K562 (cell line): ENCODE results near the gene SHB. TPM values are rescaled to one million over a fixed set of nuclear protein-coding genes. Genes with fewer than 3 reads are reported as not detected.
A peak's percentile ranks its signal among the peaks of the same experiment; 100 is the strongest.

Source experiments
- DNMT1 ChIP-seq: fragments of 450-650 bp; IDR thresholded peaks from 2 replicates; pipeline ENCODE4 v1.6.1; 2016; ENCODE audit warnings: antibody characterized with exemption, mild to moderate bottlenecking
- EP400 ChIP-seq: fragments of 450-650 bp; IDR thresholded peaks from 2 replicates; pipeline ENCODE4 v1.6.1; 2017; ENCODE audit warnings: antibody characterized with exemption, mild to moderate bottlenecking, moderate library complexity
- GATAD2B ChIP-seq: fragments of 450-650 bp; IDR thresholded peaks from 2 replicates; pipeline ENCODE4 v1.6.1; 2017; ENCODE audit warnings: mild to moderate bottlenecking, borderline replicate concordance
- HMG20A ChIP-seq: fragments of 450-650 bp; formaldehyde crosslinking; conservative IDR thresholded peaks from 2 replicates; pipeline ENCODE4 v1.4.0; 2020; ENCODE audit warnings: mild to moderate bottlenecking, mixed read lengths
- SAFB2 ChIP-seq: fragments of 200-400 bp; formaldehyde crosslinking; IDR thresholded peaks from 2 replicates; pipeline ENCODE4 v1.6.1; 2018; ENCODE audit warnings: borderline replicate concordance, low read length, low read depth, moderate library complexity; ENCODE audit not compliant: severe bottlenecking
- ZFP30 ChIP-seq: fragments of 250-450 bp; sonication (Bioruptor Pico); IDR thresholded peaks from 2 replicates; pipeline ENCODE4 v1.8.0; 2022; ENCODE audit warnings: moderate library complexity, mild to moderate bottlenecking, inconsistent platforms, borderline replicate concordance
- ZNF143 ChIP-seq: sonication (generic); formaldehyde crosslinking; IDR thresholded peaks from 2 replicates; pipeline ENCODE4 v1.9.0; 2022; ENCODE audit warnings: mild to moderate bottlenecking, missing genetic modification reagents
- polyA plus RNA-seq, 8 experiments: library from polyadenylated mRNA; depleted of rRNA in 4 of 8; stranded (reverse) in 5 of 8; unstranded in 3 of 8; fragments of >200 nt; fragmentation: Nextera tagmentation in 2 of 8; fragmentation: Illumina TruSeq in 1 of 8; extraction: Ambion mirVana in 2 of 8; extraction: Trizol in 1 of 8; gene quantifications; 2 replicates each; pipeline versions ENCODE4 v1.2.1 to v1.2.3, GENCODE V29; 2011 to 2014; ENCODE audit warnings: inconsistent platforms in 1 of 8, missing spikeins in 1 of 8
- total RNA-seq, 7 experiments: library from RNA; depleted of rRNA in 6 of 7; stranded (reverse); fragments of >200 nt in 6 of 7; fragmentation: Illumina TruSeq in 2 of 7; extraction: Trizol in 2 of 7; gene quantifications; 2 replicates each; pipeline versions ENCODE4 v1.2.1 to v1.2.3, GENCODE V29; 2011 to 2021; ENCODE audit warnings: low replicate concordance in 1 of 7
- TF ChIP-seq, protein P1 (sequence below): fragments of 200-800 bp; sonication (Bioruptor generic); IDR thresholded peaks from 2 replicates; pipeline ENCODE4 v1.6.1; 2017; ENCODE audit warnings: missing genetic modification characterization, missing compliant biosample characterization
- TF ChIP-seq, protein P2 (sequence below): fragments of 450-650 bp; IDR thresholded peaks from 2 replicates; pipeline ENCODE4 v1.6.1; 2016; ENCODE audit warnings: low read depth
- TF ChIP-seq, protein P3 (sequence below): fragments of 250-450 bp; sonication (Bioruptor Pico); IDR thresholded peaks from 2 replicates; pipeline ENCODE4 v1.8.0; 2021; ENCODE audit warnings: moderate library complexity, mild to moderate bottlenecking, inconsistent platforms
- TF ChIP-seq, protein P4 (sequence below): fragments of 450-650 bp; IDR thresholded peaks from 2 replicates; pipeline ENCODE4 v1.6.1; 2014; ENCODE audit warnings: low read depth, mild to moderate bottlenecking, moderate library complexity, borderline replicate concordance

The SHB gene
- total and polyA plus RNA-seq, 9 of the 15 experiments (the other 6 are each of a cell fraction or from before 2014, with no cell fraction given), result 0.78 to 16.0 (median 5.3) TPM

DNA sequence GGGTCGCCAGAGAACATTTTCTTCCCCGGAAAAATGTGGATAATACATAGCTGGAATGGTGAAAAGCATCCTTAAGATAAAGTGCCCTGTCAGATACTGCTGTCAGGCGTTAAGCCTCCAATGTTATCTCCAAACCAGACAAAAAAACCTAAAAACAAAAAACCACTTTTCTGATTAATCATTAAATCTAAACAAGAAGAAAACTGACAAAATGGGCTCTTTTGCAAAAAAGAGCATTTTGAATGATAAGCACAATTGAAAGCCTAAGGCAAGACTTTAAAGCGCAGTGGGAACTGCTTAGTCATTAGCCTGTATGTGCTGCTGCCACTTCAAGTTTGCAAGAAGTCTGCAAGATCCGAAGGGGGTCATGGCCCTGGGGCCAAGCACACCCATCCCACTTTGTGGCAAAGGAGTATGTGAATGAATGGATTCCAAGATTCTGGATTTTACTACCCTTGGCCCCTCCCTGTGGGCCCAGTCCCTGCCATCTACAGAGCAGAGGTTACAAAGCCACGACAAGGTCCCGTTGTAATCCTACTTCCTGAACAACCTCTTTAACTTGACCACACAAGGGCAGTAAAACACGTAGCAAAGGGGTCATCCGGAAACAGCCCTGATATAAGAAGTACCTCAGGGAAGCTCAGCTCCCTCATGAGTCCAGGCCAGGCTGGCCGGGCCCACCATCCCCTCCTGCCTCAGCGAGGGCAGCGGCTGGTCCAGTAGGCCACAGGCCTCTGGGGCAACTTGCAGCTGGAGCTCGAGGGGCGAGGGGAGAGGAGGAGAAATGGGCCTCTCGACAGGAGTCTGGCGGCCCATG, 29.7 kb downstream of the SHB start (continued):
- TF ChIP-seq, protein P1, sequence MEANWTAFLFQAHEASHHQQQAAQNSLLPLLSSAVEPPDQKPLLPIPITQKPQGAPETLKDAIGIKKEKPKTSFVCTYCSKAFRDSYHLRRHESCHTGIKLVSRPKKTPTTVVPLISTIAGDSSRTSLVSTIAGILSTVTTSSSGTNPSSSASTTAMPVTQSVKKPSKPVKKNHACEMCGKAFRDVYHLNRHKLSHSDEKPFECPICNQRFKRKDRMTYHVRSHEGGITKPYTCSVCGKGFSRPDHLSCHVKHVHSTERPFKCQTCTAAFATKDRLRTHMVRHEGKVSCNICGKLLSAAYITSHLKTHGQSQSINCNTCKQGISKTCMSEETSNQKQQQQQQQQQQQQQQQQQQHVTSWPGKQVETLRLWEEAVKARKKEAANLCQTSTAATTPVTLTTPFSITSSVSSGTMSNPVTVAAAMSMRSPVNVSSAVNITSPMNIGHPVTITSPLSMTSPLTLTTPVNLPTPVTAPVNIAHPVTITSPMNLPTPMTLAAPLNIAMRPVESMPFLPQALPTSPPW (CRISPR knock-in tag), result no peak; the same call in 1 of the 2 replicates
- TF ChIP-seq SAFB2 (no peak), GATAD2B (no peak), HMG20A (no peak), EP400 (no peak), ZFP30 (no peak), DNMT1 (no peak), ZNF143 (CRISPR knock-in tag) (no peak)
- TF ChIP-seq, protein P2, sequence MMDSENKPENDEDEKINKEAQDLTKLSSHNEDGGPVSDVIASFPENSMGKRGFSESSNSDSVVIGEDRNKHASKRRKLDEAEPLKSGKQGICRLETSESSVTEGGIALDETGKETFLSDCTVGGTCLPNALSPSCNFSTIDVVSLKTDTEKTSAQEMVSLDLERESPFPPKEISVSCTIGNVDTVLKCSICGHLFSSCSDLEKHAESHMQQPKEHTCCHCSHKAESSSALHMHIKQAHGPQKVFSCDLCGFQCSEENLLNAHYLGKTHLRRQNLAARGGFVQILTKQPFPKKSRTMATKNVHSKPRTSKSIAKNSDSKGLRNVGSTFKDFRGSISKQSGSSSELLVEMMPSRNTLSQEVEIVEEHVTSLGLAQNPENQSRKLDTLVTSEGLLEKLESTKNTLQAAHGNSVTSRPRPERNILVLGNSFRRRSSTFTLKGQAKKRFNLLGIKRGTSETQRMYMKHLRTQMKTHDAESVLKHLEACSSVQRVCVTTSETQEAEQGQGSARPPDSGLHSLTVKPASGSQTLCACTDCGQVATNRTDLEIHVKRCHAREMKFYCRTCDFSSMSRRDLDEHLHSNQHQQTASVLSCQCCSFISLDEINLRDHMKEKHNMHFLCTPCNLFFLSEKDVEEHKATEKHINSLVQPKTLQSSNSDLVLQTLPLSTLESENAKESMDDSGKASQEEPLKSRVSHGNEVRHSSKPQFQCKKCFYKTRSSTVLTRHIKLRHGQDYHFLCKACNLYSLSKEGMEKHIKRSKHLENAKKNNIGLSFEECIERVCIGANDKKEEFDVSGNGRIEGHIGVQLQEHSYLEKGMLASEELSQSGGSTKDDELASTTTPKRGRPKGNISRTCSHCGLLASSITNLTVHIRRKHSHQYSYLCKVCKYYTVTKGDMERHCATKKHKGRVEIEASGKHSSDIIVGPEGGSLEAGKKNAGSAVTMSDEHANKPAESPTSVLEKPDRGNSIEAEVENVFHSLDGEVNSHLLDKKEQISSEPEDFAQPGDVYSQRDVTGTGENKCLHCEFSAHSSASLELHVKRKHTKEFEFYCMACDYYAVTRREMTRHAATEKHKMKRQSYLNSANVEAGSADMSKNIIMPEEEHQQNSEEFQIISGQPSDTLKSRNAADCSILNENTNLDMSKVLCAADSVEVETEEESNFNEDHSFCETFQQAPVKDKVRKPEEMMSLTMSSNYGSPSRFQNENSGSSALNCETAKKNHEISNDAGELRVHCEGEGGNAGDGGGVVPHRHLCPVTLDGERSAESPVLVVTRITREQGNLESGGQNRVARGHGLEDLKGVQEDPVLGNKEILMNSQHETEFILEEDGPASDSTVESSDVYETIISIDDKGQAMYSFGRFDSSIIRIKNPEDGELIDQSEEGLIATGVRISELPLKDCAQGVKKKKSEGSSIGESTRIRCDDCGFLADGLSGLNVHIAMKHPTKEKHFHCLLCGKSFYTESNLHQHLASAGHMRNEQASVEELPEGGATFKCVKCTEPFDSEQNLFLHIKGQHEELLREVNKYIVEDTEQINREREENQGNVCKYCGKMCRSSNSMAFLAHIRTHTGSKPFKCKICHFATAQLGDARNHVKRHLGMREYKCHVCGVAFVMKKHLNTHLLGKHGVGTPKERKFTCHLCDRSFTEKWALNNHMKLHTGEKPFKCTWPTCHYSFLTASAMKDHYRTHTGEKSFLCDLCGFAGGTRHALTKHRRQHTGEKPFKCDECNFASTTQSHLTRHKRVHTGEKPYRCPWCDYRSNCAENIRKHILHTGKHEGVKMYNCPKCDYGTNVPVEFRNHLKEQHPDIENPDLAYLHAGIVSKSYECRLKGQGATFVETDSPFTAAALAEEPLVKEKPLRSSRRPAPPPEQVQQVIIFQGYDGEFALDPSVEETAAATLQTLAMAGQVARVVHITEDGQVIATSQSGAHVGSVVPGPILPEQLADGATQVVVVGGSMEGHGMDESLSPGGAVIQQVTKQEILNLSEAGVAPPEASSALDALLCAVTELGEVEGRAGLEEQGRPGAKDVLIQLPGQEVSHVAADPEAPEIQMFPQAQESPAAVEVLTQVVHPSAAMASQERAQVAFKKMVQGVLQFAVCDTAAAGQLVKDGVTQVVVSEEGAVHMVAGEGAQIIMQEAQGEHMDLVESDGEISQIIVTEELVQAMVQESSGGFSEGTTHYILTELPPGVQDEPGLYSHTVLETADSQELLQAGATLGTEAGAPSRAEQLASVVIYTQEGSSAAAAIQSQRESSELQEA, result no peak
- TF ChIP-seq, protein P3, sequence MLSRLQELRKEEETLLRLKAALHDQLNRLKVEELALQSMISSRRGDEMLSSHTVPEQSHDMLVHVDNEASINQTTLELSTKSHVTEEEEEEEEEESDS, result no peak
- TF ChIP-seq, protein P4, sequence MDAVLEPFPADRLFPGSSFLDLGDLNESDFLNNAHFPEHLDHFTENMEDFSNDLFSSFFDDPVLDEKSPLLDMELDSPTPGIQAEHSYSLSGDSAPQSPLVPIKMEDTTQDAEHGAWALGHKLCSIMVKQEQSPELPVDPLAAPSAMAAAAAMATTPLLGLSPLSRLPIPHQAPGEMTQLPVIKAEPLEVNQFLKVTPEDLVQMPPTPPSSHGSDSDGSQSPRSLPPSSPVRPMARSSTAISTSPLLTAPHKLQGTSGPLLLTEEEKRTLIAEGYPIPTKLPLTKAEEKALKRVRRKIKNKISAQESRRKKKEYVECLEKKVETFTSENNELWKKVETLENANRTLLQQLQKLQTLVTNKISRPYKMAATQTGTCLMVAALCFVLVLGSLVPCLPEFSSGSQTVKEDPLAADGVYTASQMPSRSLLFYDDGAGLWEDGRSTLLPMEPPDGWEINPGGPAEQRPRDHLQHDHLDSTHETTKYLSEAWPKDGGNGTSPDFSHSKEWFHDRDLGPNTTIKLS, result peak; percentile 68; the same call in 1 of the 2 replicates
